GM21423 (cell line): ENCODE measurements around the gene NVL.
A peak's percentile ranks its signal among the peaks of the same experiment; 100 is the strongest.

ENCODE experiments used
- ATAC-seq: cut with Tn5 transposase; IDR thresholded peaks from one replicate; pipeline ENCODE4 v1.9.1; 2021; ENCODE audit warnings: mild to moderate bottlenecking, moderate library complexity; ENCODE audit not compliant: unreplicated experiment

Gene NVL

DNA sequence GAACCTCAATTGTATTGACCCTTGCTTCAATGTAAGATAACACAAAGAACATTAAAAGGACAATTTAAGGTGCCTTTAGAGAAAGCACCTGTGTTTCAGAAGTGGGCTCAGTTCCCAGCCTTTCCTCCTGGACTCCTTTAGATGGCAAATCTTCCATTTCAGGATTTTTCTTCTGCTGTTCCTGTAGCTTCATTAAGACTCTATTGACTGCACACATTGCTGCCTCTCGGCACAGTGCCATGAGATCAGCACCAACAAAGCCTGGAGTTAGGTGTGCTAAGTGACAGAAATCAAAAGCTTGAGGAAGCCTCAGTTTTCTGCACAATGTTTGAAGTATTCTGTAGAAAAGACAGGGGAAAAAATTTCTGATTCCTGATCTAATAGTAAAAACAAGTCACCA lies 40.6 kb downstream of the NVL start:
- no peak for ATAC-seq

DNA sequence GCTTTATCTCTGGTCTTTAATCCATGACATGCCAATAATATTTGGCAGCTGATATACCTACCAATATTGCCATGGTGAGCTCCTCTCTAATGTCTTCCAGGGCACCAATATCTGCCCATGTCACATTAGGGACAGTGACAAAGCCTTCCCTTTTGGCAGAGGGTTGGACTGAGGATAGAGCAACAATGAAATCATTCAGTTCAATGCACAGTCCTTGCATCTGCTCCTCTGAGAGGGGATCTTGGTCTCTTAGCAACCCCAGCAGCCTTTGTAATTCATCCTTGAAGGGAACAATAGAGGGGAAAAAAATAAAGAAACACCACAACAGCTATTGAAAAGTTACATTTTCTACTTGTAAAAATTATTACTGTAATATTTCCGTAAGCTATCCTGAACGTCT lies 42.3 kb downstream of the NVL start:
- ATAC-seq: no peak

DNA sequence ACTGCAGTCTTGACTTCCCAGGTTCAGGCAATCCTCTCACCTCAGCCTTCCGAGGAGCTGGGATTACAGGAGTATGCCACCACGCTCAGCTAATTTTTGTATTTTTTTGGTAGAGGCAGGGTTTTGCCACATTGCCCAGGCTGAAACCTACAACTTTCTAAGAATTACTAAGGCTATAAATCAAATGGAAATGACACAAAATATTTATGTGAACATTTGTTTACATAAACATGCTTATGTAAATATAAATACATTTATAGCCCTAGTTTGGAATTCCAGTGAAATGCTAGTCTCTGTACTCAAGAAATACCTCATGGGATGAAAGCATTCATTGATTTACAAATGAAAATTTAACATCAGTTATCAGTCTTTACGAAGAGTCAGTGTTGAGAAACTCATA lies 47.8 kb downstream of the NVL start:
- ATAC-seq: no peak

- no peak for ATAC-seq
These were observed 53.0 kb downstream of the NVL start for GRCh38 chr1:224276771-224277487.

DNA sequence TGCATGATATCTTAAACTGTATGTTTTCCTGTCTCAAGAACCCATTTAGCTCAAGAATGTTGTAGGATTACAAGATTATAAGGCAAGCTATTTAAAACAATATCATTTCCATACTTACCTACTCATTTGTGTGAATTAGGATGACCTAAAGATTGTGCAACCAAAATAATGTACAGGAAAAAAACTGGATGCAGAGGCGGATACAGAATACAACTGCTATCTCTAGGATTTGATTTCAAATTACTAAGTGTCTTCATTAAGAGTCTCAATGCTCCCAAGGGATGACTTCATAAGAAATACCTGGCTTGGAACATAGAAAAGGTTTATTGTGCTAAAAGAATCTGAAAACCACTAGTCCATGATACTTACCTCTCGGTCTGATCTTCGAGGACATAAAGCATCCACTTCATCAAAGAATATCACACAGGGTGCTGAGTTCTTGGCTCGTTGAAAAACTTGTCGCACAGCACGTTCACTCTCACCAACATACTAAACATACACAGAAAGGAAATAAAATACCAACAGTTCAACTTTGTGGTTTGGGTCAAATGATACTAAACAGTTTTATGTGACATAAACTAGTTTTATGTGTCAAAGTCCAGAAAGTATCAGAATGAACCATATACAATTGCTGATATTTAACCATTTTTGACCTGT lies 54.9 kb downstream of the NVL start:
- no peak for ATAC-seq

GRCh38 chr1:224273641-224274040 lies 56.3 kb downstream of the NVL start:
- no peak for ATAC-seq

GRCh38 chr1:224271106-224271505 lies 58.9 kb downstream of the NVL start:
- ATAC-seq: no peak

DNA sequence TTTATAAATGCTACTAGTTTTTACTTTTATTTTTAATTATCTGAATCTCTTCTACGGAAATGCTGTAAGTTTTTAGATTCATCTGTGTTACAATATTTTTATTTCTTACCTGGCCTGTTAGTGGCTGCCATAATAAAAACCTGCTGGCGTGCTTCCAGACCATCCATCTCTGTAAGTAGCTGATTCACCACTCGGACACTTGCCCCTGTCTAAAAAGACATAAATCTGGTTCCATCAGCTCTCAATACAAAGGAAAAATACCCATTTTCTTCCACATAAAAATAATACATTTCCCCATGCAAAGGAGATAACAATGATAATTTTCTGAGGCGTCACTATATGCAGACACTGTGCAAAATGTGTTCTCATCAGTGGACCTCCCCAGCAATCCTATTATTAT lies 62.0 kb downstream of the NVL start:
- ATAC-seq: no peak

GRCh38 chr1:224266915-224267856 lies 62.8 kb downstream of the NVL start:
- ATAC-seq: peak; percentile 23

DNA sequence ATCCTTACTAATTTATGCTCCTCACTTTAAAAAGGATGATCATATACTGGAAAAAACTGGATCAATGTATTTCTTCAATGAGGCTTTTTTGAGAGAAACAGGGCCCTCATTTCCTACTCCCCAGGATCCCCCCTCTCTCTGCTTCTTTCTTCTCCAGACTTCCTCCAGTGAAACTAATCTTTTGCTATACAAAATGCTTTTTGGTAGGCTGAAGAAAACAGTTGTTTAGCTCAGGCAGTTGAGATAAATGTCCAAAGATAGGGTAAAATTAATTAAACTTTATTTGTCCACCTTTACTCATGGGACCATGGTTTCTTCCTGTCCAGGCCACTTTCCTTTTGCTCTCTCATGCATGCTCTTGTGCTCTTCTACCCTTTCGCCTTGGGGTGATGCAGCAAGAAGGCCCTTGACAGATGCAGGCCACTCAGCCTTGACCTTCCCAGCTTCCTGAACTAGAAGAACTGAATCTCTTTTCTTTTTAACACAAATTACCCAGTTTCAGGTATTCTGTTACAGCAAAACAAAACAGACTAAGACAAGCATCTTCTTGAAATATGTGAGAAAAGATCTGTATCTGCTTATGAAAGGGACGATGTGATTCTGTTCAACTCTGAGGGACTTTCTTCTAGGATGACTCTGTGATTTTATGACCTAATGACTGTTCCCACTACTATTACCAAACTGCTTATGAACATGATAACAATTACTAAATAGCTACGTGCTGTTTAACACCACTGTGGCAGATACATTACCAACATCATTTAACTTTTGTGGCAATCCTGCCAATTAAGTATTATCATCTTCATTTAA lies 63.7 kb downstream of the NVL start:
- peak; percentile 84 for ATAC-seq

DNA sequence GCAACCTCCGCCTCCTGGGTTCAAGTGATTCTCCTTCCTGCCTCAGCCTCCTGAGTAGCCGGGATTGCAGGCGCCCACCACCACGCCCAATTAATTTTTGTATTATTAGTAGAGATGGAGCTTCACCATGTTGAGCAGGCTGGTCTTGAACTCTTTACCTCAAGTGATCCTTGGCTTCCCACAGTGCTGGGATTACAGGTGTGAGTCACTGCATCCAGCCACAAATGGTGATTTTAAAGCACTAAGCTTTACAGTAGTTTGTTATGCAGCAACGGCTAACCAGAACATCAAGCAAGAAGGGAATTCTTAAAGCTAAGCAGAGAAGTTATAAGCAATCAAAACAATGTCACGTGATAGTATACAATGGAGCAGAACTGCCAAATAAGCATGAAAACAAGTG lies 65.7 kb downstream of the NVL start:
- ATAC-seq: no peak

DNA sequence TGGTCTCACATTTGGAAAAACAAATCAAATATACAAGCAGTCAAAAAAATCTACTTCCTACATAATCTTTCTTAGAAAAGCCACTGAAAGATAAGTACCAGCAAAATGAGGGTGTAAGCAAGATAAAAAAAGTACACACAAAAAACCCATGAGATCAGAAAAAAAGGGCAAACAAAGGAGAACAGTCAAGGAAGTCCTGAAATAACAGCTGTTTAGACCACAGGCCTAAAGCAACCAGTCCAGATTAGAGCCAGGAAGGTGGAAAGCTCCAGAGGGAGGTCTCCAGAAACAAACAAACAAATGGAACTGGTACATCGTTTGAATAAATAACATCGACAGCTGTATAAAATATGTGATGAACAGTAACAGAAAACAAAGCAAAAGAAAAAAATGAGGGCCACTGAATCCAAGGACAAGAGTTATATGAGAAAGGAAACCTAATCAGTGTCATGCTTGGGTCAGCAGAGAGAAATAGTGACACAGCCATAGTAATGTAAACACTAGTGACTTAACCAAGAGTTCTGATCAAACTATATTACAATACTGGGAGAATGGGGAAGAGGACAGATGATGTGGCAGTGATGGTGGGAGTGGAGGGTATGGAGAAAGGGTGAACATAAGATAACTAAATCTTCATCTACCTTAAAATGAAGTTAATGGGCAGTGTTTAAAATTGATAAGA lies 67.5 kb downstream of the NVL start:
- ATAC-seq: no peak

DNA sequence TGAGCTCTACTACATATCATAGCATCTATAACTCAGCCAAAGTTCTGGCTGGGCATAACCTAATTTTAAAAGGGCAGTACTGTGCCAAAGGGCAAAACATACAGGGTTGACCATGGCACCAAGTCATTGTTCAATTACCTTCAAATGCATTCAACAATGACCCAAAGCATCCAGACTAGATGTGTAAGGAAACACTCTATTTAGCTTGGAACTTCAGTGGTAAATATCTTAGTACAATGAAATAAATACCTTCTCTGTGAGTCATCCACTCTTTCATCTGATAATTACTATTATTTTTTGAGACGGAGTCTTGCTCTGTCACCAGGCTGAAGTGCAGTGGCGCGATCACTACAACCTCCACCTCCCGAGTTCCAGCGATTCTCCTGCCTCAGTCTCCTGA lies 70.0 kb downstream of the NVL start:
- no peak for ATAC-seq

- ATAC-seq: no peak
These were observed 71.6 kb downstream of the NVL start for GRCh38 chr1:224258351-224258750.

DNA sequence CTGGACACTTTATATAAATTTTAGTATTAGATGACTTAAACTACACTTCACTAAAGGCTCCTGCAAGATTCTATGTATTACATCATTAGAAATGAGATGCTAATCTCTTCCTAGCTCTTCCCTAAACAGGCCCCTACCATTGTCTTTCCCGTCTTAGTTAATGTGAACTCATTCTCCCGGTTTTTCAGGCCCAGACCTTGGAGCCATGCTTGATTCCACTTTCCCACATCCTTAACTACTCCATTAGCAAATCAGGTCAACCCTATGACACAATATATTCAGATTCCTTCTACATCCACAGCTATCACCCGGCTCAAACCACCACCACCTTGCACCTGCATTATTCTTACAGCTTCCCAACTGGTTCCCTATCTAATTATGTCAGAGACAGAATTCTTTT lies 73.3 kb downstream of the NVL start:
- no peak for ATAC-seq

- no peak for ATAC-seq
These were observed 76.3 kb downstream of the NVL start for GRCh38 chr1:224253721-224254120.

DNA sequence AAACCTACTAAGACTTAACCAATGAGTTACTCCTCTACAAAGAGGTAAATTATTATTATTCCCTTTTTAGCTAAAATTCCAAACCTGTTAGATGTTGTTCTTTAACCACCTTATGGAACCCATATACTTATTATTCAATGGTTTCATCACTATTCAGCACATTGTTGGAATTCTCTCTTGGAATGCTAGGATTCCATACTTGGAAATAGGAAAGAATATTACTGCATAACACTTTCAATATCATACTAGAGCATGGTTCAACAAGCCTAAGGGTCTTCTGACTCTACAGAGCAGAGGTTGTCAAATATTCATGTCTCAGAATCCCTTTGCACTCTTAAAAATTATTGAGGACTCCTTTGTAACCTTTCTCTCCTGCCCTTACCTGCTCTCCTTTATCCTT lies 77.5 kb downstream of the NVL start:
- no peak for ATAC-seq

DNA sequence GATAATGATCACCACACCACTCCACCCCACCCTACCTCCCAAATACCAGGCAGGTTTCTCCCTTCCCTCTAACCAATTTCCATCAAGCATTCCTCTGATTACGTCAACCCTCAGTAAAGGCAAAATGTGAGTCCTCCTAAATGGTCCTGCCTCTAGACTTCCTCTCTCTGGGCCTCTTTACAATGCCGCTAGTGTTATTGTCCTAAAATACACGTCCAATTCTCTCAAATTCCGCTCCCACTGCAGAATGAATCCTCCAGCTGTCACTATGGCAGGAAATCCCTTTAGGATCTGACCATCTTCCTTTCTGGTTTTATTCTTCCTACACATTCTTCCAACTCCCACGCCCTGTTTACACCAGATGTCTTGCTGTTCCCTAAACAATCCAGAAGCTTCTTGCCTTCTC lies 78.2 kb downstream of the NVL start:
- ATAC-seq: no peak

DNA sequence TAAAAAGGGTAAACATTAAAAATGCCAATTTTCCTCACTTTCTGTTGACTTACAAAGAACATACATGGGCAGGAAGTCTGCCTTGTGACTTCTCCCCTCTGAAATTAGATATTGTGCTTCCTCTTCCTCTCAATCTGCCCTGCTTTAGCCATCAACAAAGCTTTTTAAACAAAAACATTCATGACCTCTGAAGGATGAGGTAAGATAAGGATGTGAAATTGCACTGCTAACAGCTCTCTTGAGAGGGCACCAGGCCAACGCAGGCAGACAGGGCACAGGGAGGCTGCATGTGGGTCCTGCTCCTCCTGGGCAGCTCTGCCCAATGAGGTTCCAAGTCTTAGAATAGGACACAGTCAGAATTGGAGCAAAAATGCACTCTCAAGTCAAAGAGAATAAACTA lies 84.8 kb downstream of the NVL start:
- peak; percentile 89 for ATAC-seq

GRCh38 chr1:224238756-224239155 lies 91.2 kb downstream of the NVL start:
- ATAC-seq: no peak
